Activated T-cell treated with anti-CD3 and anti-CD28 coated beads for 4 hours (primary cell): ENCODE measurements around the gene LYPD6B.

Source experiments
- DNase-seq: peaks from one replicate; pipeline ENCODE4 v3.0.0-alpha.2; 2020

LYPD6B gene

DNA sequence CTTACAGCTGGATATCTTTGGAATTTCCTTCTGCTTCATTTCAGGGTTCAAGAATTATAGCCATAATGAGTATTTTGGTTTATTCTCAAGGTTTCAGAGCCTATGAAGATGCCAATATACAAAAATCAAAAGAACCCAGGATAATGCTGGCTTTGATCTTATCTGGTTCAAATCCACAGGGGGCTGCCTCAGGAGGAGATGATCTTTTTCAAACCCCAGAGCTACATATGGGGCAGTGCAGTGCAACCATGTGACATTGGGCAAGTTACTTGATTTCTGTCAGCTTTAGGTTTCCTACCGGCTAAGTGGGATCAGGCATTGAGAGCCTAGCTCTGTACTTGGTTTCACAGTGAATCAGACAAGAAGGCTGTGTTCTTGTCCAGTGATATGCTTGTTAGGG lies 23.0 kb upstream of the LYPD6B start:
- no peak for DNase-seq

DNA sequence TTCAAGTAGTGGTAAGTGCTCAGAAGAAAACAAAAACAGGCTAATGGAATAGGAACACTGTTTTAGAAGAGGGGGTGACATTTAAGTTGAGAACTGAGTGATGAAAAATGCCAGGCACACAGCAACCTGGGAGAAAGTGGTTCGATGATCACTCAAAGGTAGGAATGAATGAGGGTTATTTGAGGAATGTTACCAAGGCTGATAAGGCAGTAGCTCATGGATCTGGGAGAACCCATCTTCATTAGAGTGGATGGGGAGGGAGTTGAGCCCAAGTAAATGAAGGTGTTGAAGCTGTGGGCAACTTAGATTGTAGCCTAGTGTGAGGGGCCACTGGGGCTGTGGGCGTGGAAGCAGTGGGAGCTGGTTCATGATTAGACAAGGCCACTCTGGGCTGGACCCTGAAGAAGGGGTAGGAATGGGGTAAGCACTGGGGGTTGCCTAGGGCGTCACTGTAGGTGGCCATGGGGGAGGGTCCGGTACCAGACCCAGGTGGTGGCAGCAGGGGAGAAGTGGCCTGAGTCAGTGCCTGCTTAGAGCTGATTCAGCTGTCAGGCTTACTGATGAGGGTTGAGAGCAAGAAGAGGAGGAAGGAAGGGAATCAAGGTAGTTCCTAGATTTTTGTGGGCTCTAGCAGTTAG lies 22.5 kb upstream of the LYPD6B start:
- DNase-seq, result no peak

GRCh38 chr2:149017116-149017985 lies 21.1 kb upstream of the LYPD6B start:
- peak; percentile 66 for DNase-seq

DNA sequence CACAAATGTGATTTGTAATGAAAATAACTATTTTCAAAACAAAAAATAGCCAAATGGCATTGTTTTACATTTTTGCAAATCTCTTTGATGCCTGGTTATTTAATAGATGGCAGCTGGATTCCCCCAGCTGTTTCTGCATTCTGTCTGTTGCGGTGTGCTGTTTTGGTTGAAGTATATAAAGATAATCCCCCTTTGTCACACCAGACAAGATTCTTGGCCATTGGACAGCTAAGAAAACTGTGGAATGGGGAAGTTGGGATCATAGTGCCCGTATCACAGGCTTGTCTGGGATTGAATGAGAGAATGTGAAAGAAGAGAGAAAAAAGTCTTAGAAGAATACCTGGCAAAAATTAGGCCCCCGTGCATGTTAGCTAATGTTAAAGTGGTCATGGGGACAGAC lies 19.5 kb upstream of the LYPD6B start:
- no peak for DNase-seq

DNA sequence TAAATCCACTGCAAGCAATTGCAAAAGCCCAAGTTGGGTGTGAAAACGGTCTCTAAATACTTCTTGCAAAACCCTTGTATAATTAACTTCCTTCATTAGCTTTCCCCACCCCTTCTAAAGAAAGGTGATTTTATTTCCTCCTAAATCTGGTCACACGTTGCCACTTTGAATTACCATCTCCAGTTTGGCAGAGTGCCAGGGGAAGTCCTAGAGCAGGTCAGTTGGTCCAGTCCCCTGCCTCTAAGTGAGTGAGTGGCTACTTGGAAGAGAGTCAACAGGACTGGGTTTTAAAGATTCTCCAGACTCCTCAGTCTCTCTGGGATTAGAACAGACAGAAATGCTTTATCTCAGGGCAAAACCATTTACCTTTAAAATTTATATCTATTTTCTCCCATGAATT lies 18.7 kb upstream of the LYPD6B start:
- no peak for DNase-seq

- no peak for DNase-seq
Observed at GRCh38 chr2:149020432-149020851, 18.1 kb upstream of the LYPD6B start.

DNA sequence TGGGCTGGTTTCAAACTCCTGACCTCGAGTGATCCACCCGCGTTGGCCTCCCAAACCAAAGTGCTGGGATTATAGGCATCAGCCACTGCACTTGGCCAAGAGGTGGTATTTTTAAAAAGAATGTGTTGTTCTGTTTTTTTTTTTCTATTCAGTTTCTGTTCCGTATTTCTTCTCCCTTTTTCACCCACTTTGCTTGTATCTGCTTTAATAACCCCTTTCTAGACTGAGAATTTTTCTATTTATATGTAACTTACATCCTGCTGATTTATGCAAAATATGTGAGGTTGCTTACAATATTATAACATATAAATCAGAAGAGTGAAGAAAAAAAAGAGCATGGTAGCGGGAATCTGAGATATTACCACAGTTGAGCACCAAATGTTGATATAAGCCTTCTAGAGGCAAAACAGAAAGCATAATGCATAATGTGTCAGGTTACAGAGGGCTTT lies 17.2 kb upstream of the LYPD6B start:
- no peak for DNase-seq

GRCh38 chr2:149021761-149022160 lies 16.7 kb upstream of the LYPD6B start:
- no peak for DNase-seq

DNA sequence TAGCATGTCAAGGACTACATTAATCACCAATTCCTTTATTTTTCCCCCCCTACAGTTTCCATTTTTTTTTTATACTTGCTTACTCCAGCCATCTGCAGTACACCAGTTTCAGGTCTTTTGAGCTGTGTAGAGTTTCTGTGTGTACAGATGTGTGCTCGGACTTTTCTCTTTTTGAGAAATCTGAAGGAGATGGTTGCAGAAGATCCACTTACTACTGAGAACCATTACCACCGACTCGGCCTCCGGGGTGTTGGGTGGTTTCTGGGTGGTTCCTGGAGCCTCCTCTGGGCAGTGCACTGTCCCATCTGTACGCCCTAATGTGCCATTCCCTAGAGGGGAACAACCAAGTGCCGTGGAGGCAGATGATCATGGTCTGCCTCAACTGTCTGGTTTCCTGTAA lies 15.4 kb upstream of the LYPD6B start:
- no peak for DNase-seq

GRCh38 chr2:149027590-149028250 lies 10.8 kb upstream of the LYPD6B start:
- no peak for DNase-seq

DNA sequence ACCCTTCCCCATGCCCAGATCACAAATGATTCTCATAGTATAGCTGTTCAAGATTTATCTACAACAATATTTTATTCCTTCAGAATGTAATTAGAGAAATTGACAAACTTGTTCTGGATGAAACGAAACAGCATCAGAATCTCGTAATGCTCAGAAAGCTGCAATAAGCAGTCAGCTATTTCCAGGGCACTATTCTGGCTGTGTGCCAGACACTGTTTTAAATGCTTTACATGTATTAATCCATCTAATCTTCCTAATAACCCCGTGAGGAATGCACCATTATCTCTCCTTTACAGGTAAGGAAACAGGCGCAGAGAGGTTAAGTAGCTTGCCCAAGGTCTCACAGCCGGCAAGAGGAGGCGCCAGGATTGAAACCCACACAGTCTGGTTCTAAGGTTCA lies 10.1 kb upstream of the LYPD6B start:
- DNase-seq, result no peak

GRCh38 chr2:149028891-149029290 lies 9.6 kb upstream of the LYPD6B start:
- no peak for DNase-seq

- no peak for DNase-seq
Observed at GRCh38 chr2:149029307-149029965, 9.1 kb upstream of the LYPD6B start.

GRCh38 chr2:149031396-149031795 lies 7.1 kb upstream of the LYPD6B start:
- DNase-seq, result no peak

GRCh38 chr2:149033716-149034115 lies 4.8 kb upstream of the LYPD6B start:
- DNase-seq, result no peak

DNA sequence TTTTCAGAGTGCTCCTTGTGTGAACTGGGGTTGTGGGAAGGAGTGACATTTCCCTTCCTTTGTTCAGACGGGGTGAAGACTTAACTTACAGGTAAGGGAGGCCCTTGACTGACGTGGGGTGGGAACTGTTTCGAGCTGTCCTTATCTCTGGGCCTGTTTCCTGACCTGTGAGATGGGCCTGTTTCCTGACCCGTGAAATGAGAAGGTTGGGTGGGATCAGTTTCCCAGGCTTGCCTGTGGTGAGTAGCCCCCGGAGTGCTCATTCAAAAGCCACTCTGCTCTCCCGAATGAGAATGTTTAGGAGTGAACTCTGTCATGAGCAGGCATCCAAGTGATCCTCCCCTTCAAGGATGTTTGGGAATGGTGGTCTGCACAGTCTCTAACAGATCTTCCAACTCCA lies 4.1 kb upstream of the LYPD6B start:
- no peak for DNase-seq

- DNase-seq, result no peak
Observed at GRCh38 chr2:149036507-149037293, 1.8 kb upstream of the LYPD6B start.

DNA sequence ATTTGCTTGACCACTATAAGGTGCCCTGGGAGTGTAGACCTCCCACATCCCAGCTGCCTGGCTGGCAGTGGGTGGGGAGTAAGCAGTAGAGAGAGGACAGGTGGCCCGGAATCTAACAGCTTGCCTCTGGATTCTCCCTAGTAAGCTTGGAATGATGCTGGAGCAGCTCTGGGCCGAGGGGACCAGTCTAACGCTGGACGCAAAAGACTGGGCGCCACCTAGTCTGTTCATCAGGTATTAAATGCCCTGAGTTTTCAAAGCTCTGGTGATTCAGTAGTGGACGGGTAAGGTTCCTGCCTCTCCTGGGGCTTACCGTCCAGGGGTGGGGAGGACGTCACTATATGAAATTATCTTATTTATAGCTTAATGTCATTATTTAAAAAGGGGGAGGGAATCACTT lies 648 bp upstream of the LYPD6B start:
- no peak for DNase-seq

- no peak for DNase-seq
Observed at GRCh38 chr2:149039213-149039724, 770 bp downstream of the LYPD6B start.

DNA sequence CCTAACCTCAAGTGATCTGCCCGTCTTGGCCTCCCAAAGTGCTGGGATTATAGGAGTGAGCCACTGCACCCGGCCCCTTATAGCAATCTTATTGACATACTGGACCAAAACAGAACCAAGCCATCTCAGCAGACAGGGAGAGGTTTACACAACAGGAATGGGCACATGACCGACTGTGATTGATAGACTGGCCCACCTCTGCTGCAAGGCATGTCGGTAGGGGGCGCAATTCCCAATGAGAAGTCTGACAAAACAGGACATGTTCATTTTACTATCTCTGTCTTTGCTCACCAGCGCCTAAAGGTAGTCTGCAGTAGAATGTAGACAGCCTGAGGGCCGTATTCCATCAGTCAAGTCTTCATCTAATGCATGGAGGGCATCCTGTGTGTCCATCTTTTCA lies 2.0 kb downstream of the LYPD6B start:
- DNase-seq, result peak; percentile 39

- no peak for DNase-seq
Observed at GRCh38 chr2:149041482-149041881, 3.0 kb downstream of the LYPD6B start.

DNA sequence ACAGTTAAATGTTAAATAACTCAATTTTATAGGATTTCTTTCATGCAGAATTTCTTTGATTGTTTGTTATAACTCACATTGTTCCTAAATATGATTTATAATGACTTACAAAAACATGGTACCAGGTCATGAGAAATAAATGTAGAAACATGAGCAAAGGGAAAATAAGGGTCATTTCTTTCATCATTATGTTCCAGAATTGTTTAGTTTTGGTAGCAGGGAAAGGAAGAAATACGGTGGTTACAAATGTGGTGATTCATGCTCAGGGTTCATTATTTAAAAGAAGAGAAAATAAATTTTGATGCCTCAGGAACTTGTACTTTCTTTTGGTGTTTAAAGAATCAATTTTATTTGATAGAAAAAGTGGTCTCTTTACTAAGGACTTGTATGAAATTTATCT lies 4.4 kb downstream of the LYPD6B start:
- DNase-seq, result no peak
